GM12878 (cell line): ENCODE measurements around the gene RAC3.

Experiments
- IKZF2 ChIP-seq, 2 experiments: fragments of 450-650 bp; IDR thresholded peaks; 2 replicates each; pipeline ENCODE4 v1.6.1; 2017; ENCODE audit warnings: mild to moderate bottlenecking in 2 of 2, moderate library complexity in 2 of 2
- MXI1 ChIP-seq: fragments of 150-350 bp; IDR thresholded peaks from 2 replicates; pipeline ENCODE4 v1.6.1; 2011; ENCODE audit warnings: low read depth, mild to moderate bottlenecking, inconsistent platforms, low read length, improper control_type of control experiment
- NFYB ChIP-seq: IDR thresholded peaks from 2 replicates; pipeline ENCODE4 v1.6.1; 2011; ENCODE audit warnings: low read depth, mild to moderate bottlenecking, low read length, improper control_type of control experiment, moderate library complexity; ENCODE audit not compliant: insufficient read depth
- POLR2A ChIP-seq: IDR thresholded peaks from 2 replicates; pipeline ENCODE4 v1.6.1; 2011; ENCODE audit warnings: low read depth, mild to moderate bottlenecking, low read length
- POLR2AphosphoS5 ChIP-seq: IDR thresholded peaks from 2 replicates; pipeline ENCODE4 v1.6.1; 2011; ENCODE audit warnings: mild to moderate bottlenecking, low read length, inconsistent platforms
- RBBP5 ChIP-seq: fragments of 200-600 bp; sonication (generic); conservative IDR thresholded peaks from 2 replicates; pipeline ENCODE4 v1.6.1; 2016
- ZNF24 ChIP-seq: fragments of 450-650 bp; IDR thresholded peaks from 2 replicates; pipeline ENCODE4 v1.6.1; 2017; ENCODE audit warnings: antibody characterized with exemption, mild to moderate bottlenecking
- ZNF274 ChIP-seq: IDR thresholded peaks from one replicate; pipeline ENCODE4 v1.8.0; 2011; ENCODE audit not compliant: insufficient read length, insufficient read depth
- TF ChIP-seq, protein P1 (sequence below): IDR thresholded peaks from 2 replicates; pipeline ENCODE4 v1.6.1; 2011; ENCODE audit warnings: mild to moderate bottlenecking, low read depth, low read length, moderate library complexity; ENCODE audit not compliant: insufficient replicate concordance
- TF ChIP-seq, protein P2 (sequence below), 3 experiments: IDR thresholded peaks in 2 of 3; conservative IDR thresholded peaks in 1 of 3; 2 replicates each; pipeline ENCODE4 v1.5.1; 2011; ENCODE audit warnings: low read depth in 3 of 3, low read length in 3 of 3, mild to moderate bottlenecking in 3 of 3, control low read depth in 2 of 3, moderate library complexity in 2 of 3, inconsistent platforms in 1 of 3, mixed read lengths in 1 of 3; ENCODE audit not compliant: control insufficient read depth in 2 of 3, insufficient read depth in 1 of 3; ENCODE audit errors: extremely low read depth in 1 of 3
- TF ChIP-seq, protein P3 (sequence below): fragments of 450-650 bp; IDR thresholded peaks from 2 replicates; pipeline ENCODE4 v1.6.1; 2016; ENCODE audit warnings: mild to moderate bottlenecking, moderate library complexity, borderline replicate concordance
- TF ChIP-seq, protein P4 (sequence below): fragments of 450-650 bp; IDR thresholded peaks from 2 replicates; pipeline ENCODE4 v1.6.1; 2018; ENCODE audit warnings: mild to moderate bottlenecking, low read depth, moderate library complexity; ENCODE audit not compliant: partially characterized antibody

DNA sequence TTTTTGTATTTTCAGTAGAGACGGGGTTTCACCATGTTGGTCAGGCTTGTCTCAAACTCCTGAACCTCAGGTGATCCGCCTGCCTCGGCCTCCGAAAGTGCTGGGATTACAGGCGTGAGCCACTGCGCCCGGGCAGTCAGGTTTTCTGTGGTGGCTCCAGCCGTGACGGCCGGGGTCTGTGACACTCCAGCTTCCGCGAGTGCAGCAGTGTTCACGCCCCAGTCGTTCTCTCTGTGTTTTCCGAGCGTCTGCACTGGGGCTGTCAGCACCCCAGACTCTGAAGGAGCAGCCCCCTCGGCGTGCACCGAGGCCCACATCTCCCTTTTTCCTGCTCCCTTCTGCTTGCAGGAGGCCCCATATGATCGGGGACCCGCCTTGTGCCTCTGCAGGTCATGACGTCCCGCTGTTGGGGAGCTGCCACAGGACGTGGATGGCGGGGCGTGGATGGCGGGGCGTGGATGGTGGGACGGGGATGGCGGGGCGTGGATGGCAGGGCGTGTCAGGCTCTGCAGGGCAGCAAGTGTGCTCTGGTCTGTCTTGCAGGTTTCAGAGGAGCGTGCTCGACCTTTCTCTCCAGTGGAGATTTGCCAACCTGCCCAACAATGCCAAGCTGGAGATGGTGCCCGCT, 48.4 kb upstream of the RAC3 start:
- TF ChIP-seq ZNF24 (no peak), IKZF2 (IDR thresholded peaks at IDR 0.05) (no peak), POLR2A (no peak), POLR2AphosphoS5 (no peak), MXI1 (no peak), RBBP5 (no peak), ZNF274 (no peak), NFYB (no peak)
- TF ChIP-seq, protein P1, sequence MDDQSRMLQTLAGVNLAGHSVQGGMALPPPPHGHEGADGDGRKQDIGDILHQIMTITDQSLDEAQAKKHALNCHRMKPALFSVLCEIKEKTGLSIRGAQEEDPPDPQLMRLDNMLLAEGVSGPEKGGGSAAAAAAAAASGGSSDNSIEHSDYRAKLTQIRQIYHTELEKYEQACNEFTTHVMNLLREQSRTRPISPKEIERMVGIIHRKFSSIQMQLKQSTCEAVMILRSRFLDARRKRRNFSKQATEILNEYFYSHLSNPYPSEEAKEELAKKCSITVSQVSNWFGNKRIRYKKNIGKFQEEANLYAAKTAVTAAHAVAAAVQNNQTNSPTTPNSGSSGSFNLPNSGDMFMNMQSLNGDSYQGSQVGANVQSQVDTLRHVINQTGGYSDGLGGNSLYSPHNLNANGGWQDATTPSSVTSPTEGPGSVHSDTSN: no peak
- TF ChIP-seq, protein P2, sequence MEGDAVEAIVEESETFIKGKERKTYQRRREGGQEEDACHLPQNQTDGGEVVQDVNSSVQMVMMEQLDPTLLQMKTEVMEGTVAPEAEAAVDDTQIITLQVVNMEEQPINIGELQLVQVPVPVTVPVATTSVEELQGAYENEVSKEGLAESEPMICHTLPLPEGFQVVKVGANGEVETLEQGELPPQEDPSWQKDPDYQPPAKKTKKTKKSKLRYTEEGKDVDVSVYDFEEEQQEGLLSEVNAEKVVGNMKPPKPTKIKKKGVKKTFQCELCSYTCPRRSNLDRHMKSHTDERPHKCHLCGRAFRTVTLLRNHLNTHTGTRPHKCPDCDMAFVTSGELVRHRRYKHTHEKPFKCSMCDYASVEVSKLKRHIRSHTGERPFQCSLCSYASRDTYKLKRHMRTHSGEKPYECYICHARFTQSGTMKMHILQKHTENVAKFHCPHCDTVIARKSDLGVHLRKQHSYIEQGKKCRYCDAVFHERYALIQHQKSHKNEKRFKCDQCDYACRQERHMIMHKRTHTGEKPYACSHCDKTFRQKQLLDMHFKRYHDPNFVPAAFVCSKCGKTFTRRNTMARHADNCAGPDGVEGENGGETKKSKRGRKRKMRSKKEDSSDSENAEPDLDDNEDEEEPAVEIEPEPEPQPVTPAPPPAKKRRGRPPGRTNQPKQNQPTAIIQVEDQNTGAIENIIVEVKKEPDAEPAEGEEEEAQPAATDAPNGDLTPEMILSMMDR (IDR thresholded peaks at IDR 0.05 in 2 of 3, conservative IDR thresholded peaks at IDR 0.05 in 1 of 3; ENCODE audit: control insufficient read depth in 2 of 3, extremely low read depth in 1 of 3, insufficient read depth in 1 of 3, low read depth in 3 of 3, low read length in 3 of 3): no peak
- TF ChIP-seq, protein P3, sequence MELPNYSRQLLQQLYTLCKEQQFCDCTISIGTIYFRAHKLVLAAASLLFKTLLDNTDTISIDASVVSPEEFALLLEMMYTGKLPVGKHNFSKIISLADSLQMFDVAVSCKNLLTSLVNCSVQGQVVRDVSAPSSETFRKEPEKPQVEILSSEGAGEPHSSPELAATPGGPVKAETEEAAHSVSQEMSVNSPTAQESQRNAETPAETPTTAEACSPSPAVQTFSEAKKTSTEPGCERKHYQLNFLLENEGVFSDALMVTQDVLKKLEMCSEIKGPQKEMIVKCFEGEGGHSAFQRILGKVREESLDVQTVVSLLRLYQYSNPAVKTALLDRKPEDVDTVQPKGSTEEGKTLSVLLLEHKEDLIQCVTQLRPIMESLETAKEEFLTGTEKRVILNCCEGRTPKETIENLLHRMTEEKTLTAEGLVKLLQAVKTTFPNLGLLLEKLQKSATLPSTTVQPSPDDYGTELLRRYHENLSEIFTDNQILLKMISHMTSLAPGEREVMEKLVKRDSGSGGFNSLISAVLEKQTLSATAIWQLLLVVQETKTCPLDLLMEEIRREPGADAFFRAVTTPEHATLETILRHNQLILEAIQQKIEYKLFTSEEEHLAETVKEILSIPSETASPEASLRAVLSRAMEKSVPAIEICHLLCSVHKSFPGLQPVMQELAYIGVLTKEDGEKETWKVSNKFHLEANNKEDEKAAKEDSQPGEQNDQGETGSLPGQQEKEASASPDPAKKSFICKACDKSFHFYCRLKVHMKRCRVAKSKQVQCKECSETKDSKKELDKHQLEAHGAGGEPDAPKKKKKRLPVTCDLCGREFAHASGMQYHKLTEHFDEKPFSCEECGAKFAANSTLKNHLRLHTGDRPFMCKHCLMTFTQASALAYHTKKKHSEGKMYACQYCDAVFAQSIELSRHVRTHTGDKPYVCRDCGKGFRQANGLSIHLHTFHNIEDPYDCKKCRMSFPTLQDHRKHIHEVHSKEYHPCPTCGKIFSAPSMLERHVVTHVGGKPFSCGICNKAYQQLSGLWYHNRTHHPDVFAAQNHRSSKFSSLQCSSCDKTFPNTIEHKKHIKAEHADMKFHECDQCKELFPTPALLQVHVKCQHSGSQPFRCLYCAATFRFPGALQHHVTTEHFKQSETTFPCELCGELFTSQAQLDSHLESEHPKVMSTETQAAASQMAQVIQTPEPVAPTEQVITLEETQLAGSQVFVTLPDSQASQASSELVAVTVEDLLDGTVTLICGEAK: no peak
- TF ChIP-seq, protein P4, sequence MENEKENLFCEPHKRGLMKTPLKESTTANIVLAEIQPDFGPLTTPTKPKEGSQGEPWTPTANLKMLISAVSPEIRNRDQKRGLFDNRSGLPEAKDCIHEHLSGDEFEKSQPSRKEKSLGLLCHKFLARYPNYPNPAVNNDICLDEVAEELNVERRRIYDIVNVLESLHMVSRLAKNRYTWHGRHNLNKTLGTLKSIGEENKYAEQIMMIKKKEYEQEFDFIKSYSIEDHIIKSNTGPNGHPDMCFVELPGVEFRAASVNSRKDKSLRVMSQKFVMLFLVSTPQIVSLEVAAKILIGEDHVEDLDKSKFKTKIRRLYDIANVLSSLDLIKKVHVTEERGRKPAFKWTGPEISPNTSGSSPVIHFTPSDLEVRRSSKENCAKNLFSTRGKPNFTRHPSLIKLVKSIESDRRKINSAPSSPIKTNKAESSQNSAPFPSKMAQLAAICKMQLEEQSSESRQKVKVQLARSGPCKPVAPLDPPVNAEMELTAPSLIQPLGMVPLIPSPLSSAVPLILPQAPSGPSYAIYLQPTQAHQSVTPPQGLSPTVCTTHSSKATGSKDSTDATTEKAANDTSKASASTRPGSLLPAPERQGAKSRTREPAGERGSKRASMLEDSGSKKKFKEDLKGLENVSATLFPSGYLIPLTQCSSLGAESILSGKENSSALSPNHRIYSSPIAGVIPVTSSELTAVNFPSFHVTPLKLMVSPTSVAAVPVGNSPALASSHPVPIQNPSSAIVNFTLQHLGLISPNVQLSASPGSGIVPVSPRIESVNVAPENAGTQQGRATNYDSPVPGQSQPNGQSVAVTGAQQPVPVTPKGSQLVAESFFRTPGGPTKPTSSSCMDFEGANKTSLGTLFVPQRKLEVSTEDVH: no peak
